GM21529 (cell line): Measurements from ENCODE around the gene KRTAP3-3.
"Not testable (repeated sequence)": the region's sequence is repeated elsewhere in the genome, so short reads cannot be mapped to it uniquely, and the experiment has no call there.

ENCODE experiments used
- ATAC-seq: cut with Tn5 transposase; IDR thresholded peaks from one replicate; pipeline ENCODE4 v1.9.1; 2021; ENCODE audit not compliant: unreplicated experiment

Gene KRTAP3-3

GRCh38 chr17:41008811-41009210, 14.8 kb upstream of the KRTAP3-3 start, which contains the start of gene KRTAP3-1:
TSS of gene KRTAP3-1 (minus strand) at chr17:41009128. CDS start at chr17:41009074, 54 bp downstream.
- no peak for ATAC-seq

GRCh38 chr17:41004397-41004796, 10.4 kb upstream of the KRTAP3-3 start:
- ATAC-seq: no peak

- no peak for ATAC-seq
Measured at GRCh38 chr17:41003926-41004325, 10.0 kb upstream of the KRTAP3-3 start.

GRCh38 chr17:41002814-41003213, 8.8 kb upstream of the KRTAP3-3 start:
- no peak for ATAC-seq

GRCh38 chr17:41001795-41002194, 7.8 kb upstream of the KRTAP3-3 start:
- ATAC-seq: no peak

GRCh38 chr17:40999563-40999962, 5.6 kb upstream of the KRTAP3-3 start, which contains the start of gene KRTAP3-2:
TSS of gene KRTAP3-2 (minus strand) at chr17:40999906. CDS start at chr17:40999853, 53 bp downstream.
- ATAC-seq: not testable (repeated sequence)

- no peak for ATAC-seq
Measured at GRCh38 chr17:40997361-40997760, 3.4 kb upstream of the KRTAP3-3 start.

- no peak for ATAC-seq
Measured at GRCh38 chr17:40996829-40997228, 2.9 kb upstream of the KRTAP3-3 start.

- ATAC-seq: no peak
Measured at GRCh38 chr17:40995116-40995515, 1.2 kb upstream of the KRTAP3-3 start.

- ATAC-seq: no peak
Measured at GRCh38 chr17:40993084-40993483, 880 bp downstream of the KRTAP3-3 start.

GRCh38 chr17:40992666-40993065, 1.3 kb downstream of the KRTAP3-3 start:
- ATAC-seq: no peak

- ATAC-seq: no peak
Measured at GRCh38 chr17:40986920-40987319, 7.0 kb downstream of the KRTAP3-3 start.

GRCh38 chr17:40984226-40984625, 9.7 kb downstream of the KRTAP3-3 start, which contains the start of gene KRT40:
TSS of gene KRT40 (minus strand) at chr17:40984326. CDS start at chr17:40984273, 53 bp downstream.
- no peak for ATAC-seq

- ATAC-seq: no peak
Measured at GRCh38 chr17:40981115-40981514, 12.8 kb downstream of the KRTAP3-3 start.

- no peak for ATAC-seq
Measured at GRCh38 chr17:40980596-40980995, 13.4 kb downstream of the KRTAP3-3 start.

- ATAC-seq: no peak
Measured at GRCh38 chr17:40980117-40980516, 13.8 kb downstream of the KRTAP3-3 start.

GRCh38 chr17:40978575-40979151, 15.3 kb downstream of the KRTAP3-3 start:
- no peak for ATAC-seq

GRCh38 chr17:40975516-40975915, 18.4 kb downstream of the KRTAP3-3 start:
- no peak for ATAC-seq

GRCh38 chr17:40974366-40974765, 19.6 kb downstream of the KRTAP3-3 start:
- ATAC-seq: no peak

- ATAC-seq: no peak
Measured at GRCh38 chr17:40967582-40967981, 26.4 kb downstream of the KRTAP3-3 start.

- no peak for ATAC-seq
Measured at GRCh38 chr17:40966848-40967247, 27.1 kb downstream of the KRTAP3-3 start, which contains the start of gene KRT39. TSS of gene KRT39 (minus strand) at chr17:40966948. CDS start at chr17:40966856, 92 bp downstream.

GRCh38 chr17:40963838-40964237, 30.1 kb downstream of the KRTAP3-3 start:
- no peak for ATAC-seq

GRCh38 chr17:40962059-40962561, 31.9 kb downstream of the KRTAP3-3 start:
- ATAC-seq: no peak
